Epithelial cell of esophagus (primary cell): ENCODE measurements around the gene MATN1.

Experiments used
- DNase-seq: peaks from one replicate; pipeline ENCODE4 v3.0.0; 2010; ENCODE audit warnings: low read depth
- H3K4me3 ChIP-seq: 2 replicates; pipeline ENCODE4 v1.5.1; 2011; ENCODE audit warnings: mild to moderate bottlenecking, low read length, control low read depth
- TF ChIP-seq, protein P1 (sequence below): IDR thresholded peaks from 2 replicates; pipeline ENCODE4 v1.5.1; 2011; ENCODE audit warnings: low read depth, mild to moderate bottlenecking, low read length, control low read depth, inconsistent platforms; ENCODE audit not compliant: insufficient read depth; ENCODE audit errors: missing control alignments

The MATN1 gene

DNA sequence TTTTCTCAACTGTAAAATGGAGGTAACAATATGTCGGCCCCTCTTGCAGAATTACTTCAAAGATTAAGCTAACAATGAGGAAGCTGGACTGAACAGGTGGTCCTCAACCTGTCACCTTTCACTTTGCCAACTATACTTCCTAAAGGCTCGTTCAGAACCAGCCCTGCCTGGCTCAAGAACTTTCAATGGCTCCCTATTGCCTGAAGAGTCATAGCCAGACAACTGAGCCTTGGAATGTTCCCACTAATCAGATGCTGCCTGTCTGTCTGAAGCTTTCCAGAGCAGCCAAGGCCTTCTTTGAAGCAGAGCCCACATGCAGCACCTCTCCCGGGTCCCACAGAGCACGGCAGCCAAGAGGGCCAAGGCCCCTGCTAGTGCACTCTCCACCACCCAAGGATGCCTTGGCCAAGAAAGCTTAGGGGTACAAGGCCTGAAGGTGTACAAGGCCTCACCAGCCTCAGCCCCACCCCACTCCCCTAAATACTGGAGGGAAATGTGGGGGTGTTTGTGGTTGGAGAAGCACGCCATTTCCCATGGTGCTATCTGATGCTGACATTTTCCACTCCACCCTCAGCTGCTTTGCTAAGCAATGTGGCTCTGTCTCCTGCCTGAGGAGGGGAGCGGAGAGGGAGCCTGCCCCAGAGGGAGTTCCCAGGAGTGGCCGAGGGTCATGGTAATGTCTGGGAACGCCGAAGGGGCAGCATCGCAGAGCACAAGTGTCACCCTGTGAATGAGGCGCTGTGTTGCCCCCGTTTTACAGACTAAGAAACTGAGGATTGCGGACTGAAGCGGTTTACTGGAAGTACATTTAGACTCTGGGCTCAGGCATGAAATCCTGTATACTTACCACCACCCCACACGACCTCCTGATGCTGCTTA, 42.4 kb upstream of the MATN1 start:
- DNase-seq: no peak
- TF ChIP-seq, protein P1, sequence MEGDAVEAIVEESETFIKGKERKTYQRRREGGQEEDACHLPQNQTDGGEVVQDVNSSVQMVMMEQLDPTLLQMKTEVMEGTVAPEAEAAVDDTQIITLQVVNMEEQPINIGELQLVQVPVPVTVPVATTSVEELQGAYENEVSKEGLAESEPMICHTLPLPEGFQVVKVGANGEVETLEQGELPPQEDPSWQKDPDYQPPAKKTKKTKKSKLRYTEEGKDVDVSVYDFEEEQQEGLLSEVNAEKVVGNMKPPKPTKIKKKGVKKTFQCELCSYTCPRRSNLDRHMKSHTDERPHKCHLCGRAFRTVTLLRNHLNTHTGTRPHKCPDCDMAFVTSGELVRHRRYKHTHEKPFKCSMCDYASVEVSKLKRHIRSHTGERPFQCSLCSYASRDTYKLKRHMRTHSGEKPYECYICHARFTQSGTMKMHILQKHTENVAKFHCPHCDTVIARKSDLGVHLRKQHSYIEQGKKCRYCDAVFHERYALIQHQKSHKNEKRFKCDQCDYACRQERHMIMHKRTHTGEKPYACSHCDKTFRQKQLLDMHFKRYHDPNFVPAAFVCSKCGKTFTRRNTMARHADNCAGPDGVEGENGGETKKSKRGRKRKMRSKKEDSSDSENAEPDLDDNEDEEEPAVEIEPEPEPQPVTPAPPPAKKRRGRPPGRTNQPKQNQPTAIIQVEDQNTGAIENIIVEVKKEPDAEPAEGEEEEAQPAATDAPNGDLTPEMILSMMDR: no peak
- H3K4me3 ChIP-seq: no peak overlapping the region

DNA sequence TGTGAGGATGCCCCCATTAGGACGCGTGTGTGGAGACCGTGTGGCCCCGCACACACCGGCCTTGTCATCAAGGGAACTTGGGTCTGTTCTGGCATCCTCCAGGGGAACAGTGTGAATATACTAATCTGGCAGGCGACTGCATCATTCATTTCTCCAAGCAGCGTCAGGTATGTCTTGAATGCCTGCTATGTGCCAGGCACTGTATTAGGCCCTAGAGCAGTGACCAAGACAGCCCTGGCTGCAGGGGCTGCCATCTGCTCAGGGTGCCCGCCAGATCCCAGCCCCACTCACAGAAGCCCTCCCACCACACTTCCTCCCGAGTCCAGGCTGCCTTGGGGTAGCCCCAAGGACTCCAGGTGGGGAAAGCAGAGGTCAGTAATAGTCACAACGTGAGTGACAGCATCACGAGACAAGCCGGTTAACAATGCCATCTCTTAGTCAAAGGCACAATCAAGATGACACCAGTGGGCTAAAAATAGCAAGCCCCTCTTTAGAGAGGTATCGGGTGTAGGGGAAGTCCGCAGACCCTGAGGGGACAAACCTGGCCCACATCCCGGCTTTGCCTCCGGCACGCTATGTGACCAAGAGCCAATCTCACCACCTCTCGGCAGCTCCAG, 41.7 kb upstream of the MATN1 start:
- DNase-seq: no peak
- H3K4me3 ChIP-seq: no peak overlapping the region
- TF ChIP-seq, protein P1: no peak

DNA sequence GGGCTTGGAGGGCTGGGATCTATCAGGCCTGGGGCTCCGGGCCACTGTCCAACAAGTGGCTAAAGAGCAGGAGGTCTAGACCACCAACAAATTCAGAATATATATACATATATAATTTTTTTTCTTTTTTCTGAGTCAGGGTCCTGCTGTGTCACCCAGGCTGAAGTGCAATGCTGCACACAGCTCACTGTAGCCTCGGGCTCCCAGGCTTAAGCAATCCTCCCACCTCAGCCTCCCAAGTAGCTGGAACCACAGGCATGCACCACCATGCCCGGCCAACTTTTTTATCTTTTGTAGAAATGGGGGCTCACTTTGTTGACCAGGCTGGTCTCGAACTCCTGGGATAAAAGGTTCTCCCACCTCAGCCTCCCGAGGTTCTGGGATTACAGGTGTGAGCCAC, 41.0 kb upstream of the MATN1 start:
- TF ChIP-seq, protein P1: no peak
- no peak overlapping the region for H3K4me3 ChIP-seq
- DNase-seq: no peak

DNA sequence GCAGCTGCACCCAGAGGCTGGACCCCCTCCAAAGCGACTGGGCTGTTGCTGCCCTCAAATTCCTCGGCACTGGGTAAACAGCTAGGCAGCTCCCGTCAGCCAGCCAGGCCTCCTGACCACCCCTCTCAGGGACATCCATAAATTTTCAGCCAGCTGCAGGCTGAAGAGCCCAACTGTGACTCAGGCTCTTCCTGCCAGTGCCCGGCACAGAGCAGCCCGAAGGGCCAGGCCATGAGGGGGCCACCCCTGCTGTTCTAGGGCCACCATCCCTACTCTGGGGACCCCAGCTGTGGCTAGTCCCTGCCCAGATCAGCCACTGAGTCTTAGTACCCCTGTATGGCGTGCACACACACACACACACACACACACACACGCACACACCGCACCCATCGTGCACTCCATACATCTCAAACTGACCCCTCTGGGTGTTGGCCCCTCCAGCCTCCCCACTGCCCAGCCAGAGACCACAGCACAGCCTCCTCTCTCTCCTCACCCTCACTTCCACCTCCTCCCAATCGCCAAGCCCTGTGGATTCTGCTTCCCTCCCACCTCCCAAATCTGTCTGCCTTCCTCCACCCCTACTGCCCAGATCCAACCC, 40.4 kb upstream of the MATN1 start:
- TF ChIP-seq, protein P1: no peak
- DNase-seq: no peak

DNA sequence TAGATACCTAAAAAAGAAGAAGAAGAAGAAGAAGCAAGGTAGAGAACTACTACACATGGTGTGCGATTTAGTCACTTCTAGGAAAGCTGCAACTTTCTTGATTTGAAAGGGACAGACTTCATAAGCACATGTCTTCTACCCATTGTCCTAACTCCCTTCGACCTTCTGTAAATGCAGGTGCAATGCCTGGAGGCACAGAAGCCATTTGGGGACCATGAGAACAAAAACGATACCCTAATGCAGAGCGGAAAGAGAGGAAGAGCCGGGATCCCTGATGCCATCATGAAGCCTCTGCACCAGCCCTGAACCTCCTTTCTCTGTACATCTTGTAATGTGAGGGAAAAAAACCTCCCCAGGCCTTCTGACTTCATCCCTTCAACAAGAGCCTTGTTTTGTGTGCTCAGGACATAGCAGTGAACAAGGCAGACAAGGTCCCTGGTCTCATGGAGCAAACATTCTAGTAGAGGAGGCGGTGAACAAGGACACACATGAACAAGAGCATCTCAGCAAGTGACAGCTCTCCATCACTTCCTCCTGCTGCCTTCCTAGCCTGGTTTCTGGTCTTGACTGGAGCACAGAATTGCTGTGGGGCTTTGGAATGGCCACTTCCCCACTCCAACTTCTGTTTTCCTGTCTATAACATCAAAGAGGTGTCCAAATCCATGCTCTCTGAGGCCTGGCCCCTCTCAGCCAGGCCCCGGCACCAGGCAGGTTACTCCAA, 39.7 kb upstream of the MATN1 start:
- DNase-seq: no peak
- TF ChIP-seq, protein P1: no peak

More for the DNA sequence above, 40.4 kb upstream of the MATN1 start:
- H3K4me3 ChIP-seq: no peak overlapping the region

DNA sequence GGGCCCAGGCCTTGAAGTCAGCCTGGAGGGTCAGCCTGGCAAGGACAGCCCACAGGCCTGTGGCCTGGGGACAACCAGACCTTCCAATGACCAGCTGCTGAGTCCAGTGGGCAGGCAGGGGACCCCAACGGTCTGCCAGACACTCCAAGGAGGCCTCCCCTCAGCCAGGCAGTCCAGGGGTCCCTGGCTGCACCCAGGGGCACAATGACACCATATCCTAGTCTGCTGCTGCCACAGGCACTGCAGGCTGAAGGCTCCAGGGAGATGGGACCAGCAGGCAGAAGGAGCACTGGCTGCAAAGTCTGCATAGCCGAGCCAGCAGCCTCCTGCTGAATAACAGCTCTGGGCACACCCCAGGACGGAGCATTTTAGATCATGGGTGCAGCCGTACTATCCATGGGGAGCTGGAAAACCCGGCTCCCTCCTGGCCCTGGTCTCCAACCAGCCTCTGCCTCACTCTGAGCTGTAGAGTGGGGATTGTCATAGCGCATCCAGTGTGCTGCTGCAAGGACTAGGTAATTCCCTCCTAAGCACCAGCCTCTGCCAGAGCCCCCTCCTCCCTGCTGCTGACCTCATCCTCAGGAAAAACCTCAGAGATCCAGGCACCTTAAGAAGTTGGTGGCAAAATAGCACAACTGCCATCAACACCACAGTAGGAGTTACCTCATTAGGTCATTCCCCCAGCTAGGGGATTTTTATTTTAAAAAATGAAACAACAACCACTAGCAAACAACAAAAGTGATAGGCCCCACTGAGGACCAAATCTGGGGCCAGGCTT, 39.0 kb upstream of the MATN1 start:
- TF ChIP-seq, protein P1: no peak
- no peak overlapping the region for H3K4me3 ChIP-seq
- no peak for DNase-seq

More for the DNA sequence above, 39.7 kb upstream of the MATN1 start:
- no peak overlapping the region for H3K4me3 ChIP-seq
